A549 (cell line): ENCODE results near the gene INTS13.

ENCODE experiments used
- BHLHE40 ChIP-seq: IDR thresholded peaks from 2 replicates; pipeline ENCODE4 v1.6.1; 2012; ENCODE audit warnings: low read depth, low read length, inconsistent platforms
- CBX8 ChIP-seq: fragments of 200-600 bp; sonication (generic); IDR thresholded peaks from 2 replicates; pipeline ENCODE4 v1.6.1; 2016
- CEBPB ChIP-seq, 2 experiments: fragments of >200 bp in 1 of 2; sonication (Bioruptor Twin) in 1 of 2; formaldehyde crosslinking in 1 of 2; IDR thresholded peaks; 2 replicates each; pipeline ENCODE4 v1.6.1; 2012 to 2016
- CTCF ChIP-seq: fragments of >200 bp; sonication (Bioruptor Twin); formaldehyde crosslinking; IDR thresholded peaks from 3 replicates; pipeline ENCODE4 v1.5.1; 2016
- MYC ChIP-seq: IDR thresholded peaks from 2 replicates; pipeline ENCODE4 v1.6.1; 2012; ENCODE audit warnings: mild to moderate bottlenecking, inconsistent platforms, low read length, improper control_type of control experiment, borderline replicate concordance
- POLR2A ChIP-seq: IDR thresholded peaks from 2 replicates; pipeline ENCODE4 v1.6.1; 2012; ENCODE audit warnings: mild to moderate bottlenecking, low read length
- RFX5 ChIP-seq: fragments of 450-650 bp; IDR thresholded peaks from 2 replicates; pipeline ENCODE4 v1.7.1; 2014; ENCODE audit warnings: antibody characterized with exemption, mild to moderate bottlenecking, moderate library complexity
- SREBF2 ChIP-seq: fragments of 450-650 bp; IDR thresholded peaks from 2 replicates; pipeline ENCODE4 v1.6.1; 2014; ENCODE audit warnings: mild to moderate bottlenecking, moderate library complexity
- USF2 ChIP-seq: fragments of 450-650 bp; IDR thresholded peaks from 2 replicates; pipeline ENCODE4 v1.6.1; 2014; ENCODE audit warnings: antibody characterized with exemption

GRCh38 chr12:26872625-26873024 lies 65.2 kb downstream of the INTS13 start:
- TF ChIP-seq SREBF2 (no peak), CTCF (no peak), MYC (no peak), CEBPB (IDR thresholded peaks at IDR 0.05) (no peak), BHLHE40 (no peak), USF2 (no peak), POLR2A (no peak), CBX8 (no peak), RFX5 (no peak)
